NCI-H146 treated with DMSO at 0.1 percent for 48 hours (cell line): Measurements from ENCODE around the gene TRPC4AP.
A peak's percentile ranks its signal among the peaks of the same experiment; 100 is the strongest.

Experiments used
- DNase-seq: peaks from one replicate; lab custom pipeline; 2025; ENCODE audit not compliant: unreplicated experiment; lab: John Stamatoyannopoulos, UW

Gene TRPC4AP

GRCh38 chr20:34990231-34990630 is 102.4 kb downstream of the TRPC4AP start:
- DNase-seq: no peak

GRCh38 chr20:34989670-34990069 is 102.9 kb downstream of the TRPC4AP start:
- DNase-seq: no peak

- no peak for DNase-seq
Measured at GRCh38 chr20:34989118-34989517, 103.5 kb downstream of the TRPC4AP start.

GRCh38 chr20:34988191-34988540 is 104.4 kb downstream of the TRPC4AP start:
- no peak for DNase-seq

GRCh38 chr20:34987288-34988190 is 105.1 kb downstream of the TRPC4AP start:
- DNase-seq: no peak

- no peak for DNase-seq
Measured at GRCh38 chr20:34986311-34987287, 106.0 kb downstream of the TRPC4AP start.

GRCh38 chr20:34985461-34986310 is 106.9 kb downstream of the TRPC4AP start:
- DNase-seq: no peak

GRCh38 chr20:34984756-34985261 is 107.8 kb downstream of the TRPC4AP start:
- DNase-seq: no peak

GRCh38 chr20:34983995-34984735 is 108.4 kb downstream of the TRPC4AP start:
- DNase-seq: peak; percentile 96

- no peak for DNase-seq
Measured at GRCh38 chr20:34983089-34983820, 109.4 kb downstream of the TRPC4AP start.

- no peak for DNase-seq
Measured at GRCh38 chr20:34982270-34983088, 110.1 kb downstream of the TRPC4AP start.

GRCh38 chr20:34980543-34981233 is 111.9 kb downstream of the TRPC4AP start:
- DNase-seq: no peak

GRCh38 chr20:34979366-34980153 is 113.0 kb downstream of the TRPC4AP start:
- DNase-seq: no peak

- no peak for DNase-seq
Measured at GRCh38 chr20:34978092-34978744, 114.4 kb downstream of the TRPC4AP start.

GRCh38 chr20:34977365-34978091 is 115.1 kb downstream of the TRPC4AP start:
- DNase-seq: peak; percentile 17

- no peak for DNase-seq
Measured at GRCh38 chr20:34976286-34976685, 116.3 kb downstream of the TRPC4AP start.
